Fibroblast of lung (primary cell): ENCODE data around the gene RPH3AL. TPM values are rescaled to one million over a fixed set of nuclear protein-coding genes. Genes with fewer than 3 reads are reported as not detected.

Experiments used
- DNase-seq, 2 donors: peaks; one replicate each; pipeline versions ENCODE4 v3.0.0 to v3.0.0-alpha.2; 2010; ENCODE audit warnings: low read depth in 2 of 2
- H2AFZ ChIP-seq: 2 replicates; pipeline ENCODE4 v1.5.1; 2012; ENCODE audit warnings: low read length, control low read depth, inconsistent platforms
- H3K27ac ChIP-seq: 2 replicates; pipeline ENCODE4 v1.5.1; 2011; ENCODE audit warnings: low read length, control low read depth; ENCODE audit not compliant: insufficient read depth
- H3K27me3 ChIP-seq: 2 replicates; pipeline ENCODE4 v1.5.1; 2011; ENCODE audit warnings: mild to moderate bottlenecking, low read length; ENCODE audit not compliant: control insufficient read depth, insufficient read depth
- H3K36me3 ChIP-seq: 2 replicates; pipeline ENCODE4 v1.5.1; 2011; ENCODE audit warnings: low read length; ENCODE audit not compliant: control insufficient read depth, insufficient read depth
- H3K4me1 ChIP-seq: 2 replicates; pipeline ENCODE4 v1.5.1; 2011; ENCODE audit warnings: low read length; ENCODE audit not compliant: control insufficient read depth, insufficient read depth; ENCODE audit errors: extremely low read depth
- H3K4me2 ChIP-seq: 2 replicates; pipeline ENCODE4 v1.5.1; 2011; ENCODE audit warnings: low read length, control low read depth; ENCODE audit not compliant: insufficient read depth; ENCODE audit errors: extremely low read depth
- H3K4me3 ChIP-seq, 4 experiments: fragments of 200-600 bp in 1 of 4; sonication (generic) in 1 of 4; replicated peaks in 1 of 4; 2 replicates each; pipeline ENCODE4 v1.5.1; 2011 to 2016; ENCODE audit warnings: low read length in 4 of 4, low read depth in 3 of 4, mild to moderate bottlenecking in 3 of 4, control low read depth in 2 of 4, inconsistent platforms in 1 of 4, mixed read lengths in 1 of 4; ENCODE audit not compliant: insufficient read depth in 1 of 4; ENCODE audit errors: control extremely low read depth in 1 of 4
- H3K79me2 ChIP-seq: 2 replicates; pipeline ENCODE4 v1.5.1; 2012; ENCODE audit warnings: mild to moderate bottlenecking, low read length, inconsistent platforms; ENCODE audit not compliant: control insufficient read depth, insufficient read depth
- H3K9ac ChIP-seq: 2 replicates; pipeline ENCODE4 v1.5.1; 2011; ENCODE audit warnings: mild to moderate bottlenecking, low read length, control low read depth; ENCODE audit not compliant: insufficient read depth
- H3K9me3 ChIP-seq: 2 replicates; pipeline ENCODE4 v1.5.1; 2012; ENCODE audit warnings: low read depth, low read length; ENCODE audit not compliant: control insufficient read depth, insufficient read depth
- H4K20me1 ChIP-seq: 2 replicates; pipeline ENCODE4 v1.5.1; 2011; ENCODE audit warnings: low read length; ENCODE audit not compliant: control insufficient read depth, insufficient read depth; ENCODE audit errors: extremely low read depth
- EZH2 ChIP-seq: IDR thresholded peaks from 2 replicates; pipeline ENCODE4 v1.5.1; 2012; ENCODE audit warnings: low read length, control low read depth, mild to moderate bottlenecking; ENCODE audit errors: missing control alignments
- polyA plus RNA-seq, 2 donors: library from polyadenylated mRNA; depleted of rRNA in 1 of 2; stranded (reverse) in 1 of 2; unstranded in 1 of 2; fragments of >200 nt; gene quantifications; 2 replicates each; pipeline ENCODE4 v1.2.1, GENCODE V29; 2011 to 2012; ENCODE audit warnings: missing spikeins in 1 of 2
- total RNA-seq: library from RNA; depleted of rRNA; stranded (reverse); fragments of >200 nt; gene quantifications from 2 replicates; pipeline ENCODE4 v1.2.1, GENCODE V29; 2014
- TF ChIP-seq, protein P1 (sequence below), 2 donors: IDR thresholded peaks in 1 of 2; conservative IDR thresholded peaks in 1 of 2; 1 replicate in 1 of 2; 2 replicates in 1 of 2; pipeline ENCODE4 v1.5.1; 2011 to 2012; ENCODE audit warnings: low read length in 2 of 2, control low read depth in 1 of 2, inconsistent platforms in 1 of 2, low read depth in 1 of 2, mild to moderate bottlenecking in 1 of 2

RPH3AL gene
- total and polyA plus RNA-seq, 2 donors (not counting 1 experiment from before 2014, with no cell fraction given): 0.49 to 3.0 TPM

DNA sequence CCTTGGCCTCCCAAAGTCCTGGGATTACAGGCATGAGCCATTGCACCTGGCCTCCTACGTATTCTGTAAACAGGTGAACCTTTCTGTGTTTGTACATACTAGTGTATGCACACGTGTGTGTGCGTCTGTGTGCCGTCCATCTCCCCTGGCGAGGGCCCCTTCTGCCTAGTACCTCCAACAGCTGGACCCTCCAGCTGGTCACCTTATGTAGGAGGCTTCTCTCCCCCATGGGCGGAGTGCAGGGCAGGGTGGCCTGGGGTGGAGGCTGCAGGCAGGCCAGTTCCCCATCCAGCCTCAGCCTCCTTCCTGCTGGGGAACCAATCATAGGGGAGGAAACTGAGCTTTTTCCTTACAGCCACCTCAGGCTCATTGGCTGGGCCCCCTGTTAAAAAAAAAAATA is 146.8 kb downstream of the RPH3AL start:
- DNase-seq: no peak
- H3K27ac ChIP-seq: no peak overlapping the region
- no peak overlapping the region for H3K4me2 ChIP-seq

DNA sequence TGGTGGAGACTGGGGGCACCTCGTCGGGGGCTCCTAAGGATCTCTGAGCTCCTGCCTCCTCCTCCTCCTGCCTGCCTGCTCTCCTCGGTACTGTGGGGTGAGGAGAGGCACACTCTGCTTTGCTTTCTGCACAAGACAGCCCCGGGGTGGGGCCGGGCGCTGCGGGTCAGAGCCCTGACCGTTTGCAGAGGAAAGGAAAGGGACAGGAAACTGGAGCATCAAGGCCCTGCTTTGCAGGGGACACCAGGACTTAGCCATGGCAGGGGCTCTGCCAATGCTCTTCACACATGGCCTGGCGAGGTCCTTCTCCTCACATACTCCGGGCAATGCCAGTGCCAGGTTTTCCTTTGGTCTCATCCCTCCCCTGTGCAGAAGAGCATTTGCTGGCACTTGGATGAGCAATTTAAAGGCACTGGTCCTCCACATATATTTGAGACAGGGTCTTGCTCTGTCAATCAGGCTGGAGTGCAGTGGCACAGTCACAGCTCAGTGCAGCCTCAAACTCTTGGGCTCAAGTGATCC is 147.4 kb downstream of the RPH3AL start:
- no peaks in the 10 kb centered on the region for H3K79me2 ChIP-seq
- H3K9me3 ChIP-seq: no peaks in the 10 kb centered on the region
- no peaks in the 10 kb centered on the region for H3K4me1 ChIP-seq
- TF ChIP-seq, protein P1, sequence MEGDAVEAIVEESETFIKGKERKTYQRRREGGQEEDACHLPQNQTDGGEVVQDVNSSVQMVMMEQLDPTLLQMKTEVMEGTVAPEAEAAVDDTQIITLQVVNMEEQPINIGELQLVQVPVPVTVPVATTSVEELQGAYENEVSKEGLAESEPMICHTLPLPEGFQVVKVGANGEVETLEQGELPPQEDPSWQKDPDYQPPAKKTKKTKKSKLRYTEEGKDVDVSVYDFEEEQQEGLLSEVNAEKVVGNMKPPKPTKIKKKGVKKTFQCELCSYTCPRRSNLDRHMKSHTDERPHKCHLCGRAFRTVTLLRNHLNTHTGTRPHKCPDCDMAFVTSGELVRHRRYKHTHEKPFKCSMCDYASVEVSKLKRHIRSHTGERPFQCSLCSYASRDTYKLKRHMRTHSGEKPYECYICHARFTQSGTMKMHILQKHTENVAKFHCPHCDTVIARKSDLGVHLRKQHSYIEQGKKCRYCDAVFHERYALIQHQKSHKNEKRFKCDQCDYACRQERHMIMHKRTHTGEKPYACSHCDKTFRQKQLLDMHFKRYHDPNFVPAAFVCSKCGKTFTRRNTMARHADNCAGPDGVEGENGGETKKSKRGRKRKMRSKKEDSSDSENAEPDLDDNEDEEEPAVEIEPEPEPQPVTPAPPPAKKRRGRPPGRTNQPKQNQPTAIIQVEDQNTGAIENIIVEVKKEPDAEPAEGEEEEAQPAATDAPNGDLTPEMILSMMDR (conservative IDR thresholded peaks at IDR 0.05 in 1 of 2, IDR thresholded peaks at IDR 0.05 in 1 of 2; ENCODE audit: low read depth in 1 of 2, low read length in 2 of 2): no peak
- TF ChIP-seq EZH2: no peak
- H3K4me2 ChIP-seq: no peak overlapping the region
- H2AFZ ChIP-seq: no peak overlapping the region
- no peak for DNase-seq
- H3K9ac ChIP-seq: no peak overlapping the region
- no peaks in the 10 kb centered on the region for H3K36me3 ChIP-seq
- H3K27me3 ChIP-seq: no peaks in the 10 kb centered on the region
- no peak overlapping the region for H3K27ac ChIP-seq
- H3K4me3 ChIP-seq: no peak overlapping the region
- H4K20me1 ChIP-seq: no peaks in the 10 kb centered on the region

More for the DNA sequence above, 146.8 kb downstream of the RPH3AL start:
- Histone ChIP-seq H3K27me3 (no peaks in the 10 kb centered on the region), H3K79me2 (no peaks in the 10 kb centered on the region), H3K36me3 (no peaks in the 10 kb centered on the region), H3K4me1 (no peaks in the 10 kb centered on the region), H3K4me3 (no peak overlapping the region), H3K9me3 (no peaks in the 10 kb centered on the region), H2AFZ (no peak overlapping the region), H3K9ac (no peak overlapping the region), H4K20me1 (no peaks in the 10 kb centered on the region)
- TF ChIP-seq, protein P1 (conservative IDR thresholded peaks at IDR 0.05 in 1 of 2, IDR thresholded peaks at IDR 0.05 in 1 of 2; ENCODE audit: low read depth in 1 of 2, low read length in 2 of 2): no peak
- no peak for TF ChIP-seq EZH2

DNA sequence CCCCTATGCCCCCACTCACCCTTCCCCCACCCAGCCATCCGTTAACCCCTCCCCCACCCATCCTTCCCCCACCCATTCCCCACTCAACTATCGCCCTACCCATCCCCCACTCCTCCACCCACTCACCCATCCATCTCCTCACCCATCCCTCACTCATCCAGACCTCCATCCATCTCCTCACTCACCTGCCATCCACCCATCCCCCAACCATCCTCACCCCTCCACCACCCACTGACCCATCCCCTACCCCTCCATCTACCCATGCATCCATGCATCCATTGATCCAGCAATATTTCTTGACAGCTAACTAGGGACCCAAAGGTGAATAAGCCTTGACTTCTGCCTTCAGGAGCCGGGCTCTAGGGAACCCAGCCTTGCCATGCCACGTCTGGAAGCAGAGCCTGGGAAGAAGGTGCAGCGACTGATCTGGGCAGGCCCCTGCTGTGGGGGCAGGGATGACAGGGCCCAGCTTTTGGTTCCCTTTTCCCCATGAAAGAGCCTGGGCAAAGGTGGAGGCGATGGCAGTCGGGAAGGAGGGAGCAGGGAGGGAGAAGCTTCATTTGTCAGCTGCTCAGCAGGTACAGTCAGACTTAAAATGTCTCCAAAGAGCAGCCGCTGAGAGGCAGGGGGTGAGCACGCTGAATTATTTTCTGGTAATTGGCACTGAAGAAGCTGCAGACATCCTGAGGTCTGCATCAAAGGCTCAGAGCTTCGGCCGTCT is 148.0 kb downstream of the RPH3AL start:
- Histone ChIP-seq H3K9me3 (no peaks in the 10 kb centered on the region), H3K4me1 (no peaks in the 10 kb centered on the region), H3K27me3 (no peaks in the 10 kb centered on the region), H4K20me1 (no peaks in the 10 kb centered on the region), H3K9ac (no peak overlapping the region), H2AFZ (no peak overlapping the region), H3K27ac (no peak overlapping the region), H3K4me2 (no peak overlapping the region), H3K36me3 (no peaks in the 10 kb centered on the region), H3K79me2 (no peaks in the 10 kb centered on the region), H3K4me3 (no peak overlapping the region)
- no peak for DNase-seq
- TF ChIP-seq, protein P1 (conservative IDR thresholded peaks at IDR 0.05 in 1 of 2, IDR thresholded peaks at IDR 0.05 in 1 of 2; ENCODE audit: low read depth in 1 of 2, low read length in 2 of 2): no peak
- TF ChIP-seq EZH2: no peak
